Measurements from ENCODE around the gene LMNA. TPM values are rescaled to one million over a fixed set of nuclear protein-coding genes. Genes with fewer than 3 reads are reported as not detected.

The LMNA gene
- 204 and 225 TPM in 2 replicates for total RNA-seq (2021)
- percentile 61 among the genes with signal in this experiment for Bru-seq, nascent RNA
- BruChase-seq, experiment 1, labeled RNA remaining after a 2-hour chase, result percentile 69 among the genes with signal in this experiment
- percentile 81 among the genes with signal in this experiment for BruChase-seq, experiment 2, labeled RNA remaining after a 6-hour chase
- long read RNA-seq, transcript LMNA-206 (12 exons, 3,190 nt), result major isoform, 109 of 576 reads
- long read RNA-seq, partial matches to known transcripts, result 434 of 576 reads
- long read RNA-seq, other reads (novel, unspliced or antisense), result 27 of 576 reads

- Histone ChIP-seq H3K4me3 (ENCODE audit: low read depth, low read length, poor library complexity, severe bottlenecking) (peak within 1 kb of the TSS; percentile 86), H3K36me3 (ENCODE audit: insufficient read depth, low read length, poor library complexity, severe bottlenecking) (no peaks in the 10 kb centered on the region), H3K27ac (ENCODE audit: low read depth, low read length, poor library complexity, severe bottlenecking) (peak within 1 kb of the TSS; percentile 74), H3K9me3 (ENCODE audit: low read depth, low read length, poor library complexity, severe bottlenecking) (no peaks in the 10 kb centered on the region), H3K4me1 (ENCODE audit: insufficient read depth, low read length, poor library complexity, severe bottlenecking) (peaks cover 36% of the 10 kb centered on the region), H3K27me3 (replicated peaks; ENCODE audit: insufficient read depth, low read depth, low read length, poor library complexity) (no peaks in the 10 kb centered on the region)
- POLR2A ChIA-PET (ENCODE audit: low non-redundant PET), result interaction anchor here (0.5 kb wide), 2 partner anchors 19 to 53 kb away, joined by 3 to 10 read pairs; no protein-coding TSS in a partner anchor
- CTCF ChIA-PET, result interaction anchor here (0.6 to 1.0 kb wide), 3 partner anchors 15 to 19 kb away, joined by 3 to 6 read pairs (median 4); no protein-coding TSS in a partner anchor
- peak; percentile 92 for DNase-seq (ENCODE audit: low spot score)
- intact Hi-C loops (cut with micrococcal nuclease; ENCODE audit: unreplicated experiment), result no loop called here
- no peak for TF ChIP-seq EZH2 (IDR thresholded peaks at IDR 0.05; ENCODE audit: borderline replicate concordance, low read depth, low read length, poor library complexity, severe bottlenecking)
- no peak for TF ChIP-seq CTCF (conservative IDR thresholded peaks at IDR 0.05; ENCODE audit: low read depth, low read length)
- no TSS peak for BruUV-seq (replicated peaks)
Observed at GRCh38 chr1:156114101-156114918, at the start of gene LMNA. LMNA (plus strand) TSS chr1:156114711; CDS start chr1:156114919, 208 bp downstream.

- DNase-seq (ENCODE audit: low spot score), result no peak
- intact Hi-C loops (cut with micrococcal nuclease; ENCODE audit: unreplicated experiment), result loop anchor here (5.0 kb wide), 1 partner anchor 128 kb away; no protein-coding TSS in a partner anchor
- no peak overlapping the region for H3K4me3 ChIP-seq (ENCODE audit: low read depth, low read length, poor library complexity, severe bottlenecking)
- H3K27me3 ChIP-seq (replicated peaks; ENCODE audit: insufficient read depth, low read depth, low read length, poor library complexity), result no peaks in the 10 kb centered on the region
- no peaks in the 10 kb centered on the region for H3K9me3 ChIP-seq (ENCODE audit: low read depth, low read length, poor library complexity, severe bottlenecking)
- BruUV-seq (replicated peaks), result no TSS peak
- H3K27ac ChIP-seq (ENCODE audit: low read depth, low read length, poor library complexity, severe bottlenecking), result no peak overlapping the region
- POLR2A ChIA-PET (ENCODE audit: low non-redundant PET), result no interaction called here
- H3K4me1 ChIP-seq (ENCODE audit: insufficient read depth, low read length, poor library complexity, severe bottlenecking), result peaks cover 11% of the 10 kb centered on the region
- no peaks in the 10 kb centered on the region for H3K36me3 ChIP-seq (ENCODE audit: insufficient read depth, low read length, poor library complexity, severe bottlenecking)
- CTCF ChIA-PET, result interaction anchor here (2.1 kb wide), 1 partner anchor 127 kb away, joined by 17 read pairs; no protein-coding TSS in a partner anchor
- no peak for TF ChIP-seq CTCF (conservative IDR thresholded peaks at IDR 0.05; ENCODE audit: low read depth, low read length)
- TF ChIP-seq EZH2 (IDR thresholded peaks at IDR 0.05; ENCODE audit: borderline replicate concordance, low read depth, low read length, poor library complexity, severe bottlenecking), result no peak
Observed at GRCh38 chr1:156065212-156065611, 49.3 kb upstream of the LMNA start.

GRCh38 chr1:156065871-156066270 is 48.6 kb upstream of the LMNA start:
- no peaks in the 10 kb centered on the region for H3K27me3 ChIP-seq (replicated peaks; ENCODE audit: insufficient read depth, low read depth, low read length, poor library complexity)
- H3K27ac ChIP-seq (ENCODE audit: low read depth, low read length, poor library complexity, severe bottlenecking), result no peak overlapping the region
- no peak for DNase-seq (ENCODE audit: low spot score)
- TF ChIP-seq EZH2 (IDR thresholded peaks at IDR 0.05; ENCODE audit: borderline replicate concordance, low read depth, low read length, poor library complexity, severe bottlenecking) (no peak), CTCF (conservative IDR thresholded peaks at IDR 0.05; ENCODE audit: low read depth, low read length) (no peak)
- POLR2A ChIA-PET (ENCODE audit: low non-redundant PET), result interaction anchor here (0.6 kb wide), 1 partner anchor 46 kb away, joined by 3 read pairs; no protein-coding TSS in a partner anchor
- CTCF ChIA-PET, result interaction anchor here (1.1 to 2.1 kb wide), 5 partner anchors 40 to 173 kb away, joined by 3 to 17 read pairs (median 4); no protein-coding TSS in a partner anchor
- intact Hi-C loops (cut with micrococcal nuclease; ENCODE audit: unreplicated experiment), result loop anchor here (5.0 kb wide), 1 partner anchor 129 kb away; no protein-coding TSS in a partner anchor
- no TSS peak for BruUV-seq (replicated peaks)
- H3K4me3 ChIP-seq (ENCODE audit: low read depth, low read length, poor library complexity, severe bottlenecking), result no peak overlapping the region
- peaks cover 8% of the 10 kb centered on the region for H3K4me1 ChIP-seq (ENCODE audit: insufficient read depth, low read length, poor library complexity, severe bottlenecking)
- no peaks in the 10 kb centered on the region for H3K9me3 ChIP-seq (ENCODE audit: low read depth, low read length, poor library complexity, severe bottlenecking)
- H3K36me3 ChIP-seq (ENCODE audit: insufficient read depth, low read length, poor library complexity, severe bottlenecking), result no peaks in the 10 kb centered on the region

Measured in A673 (cell line).